IPS-20b (cell line): ENCODE data around the gene TRIM40.
"Not testable (repeated sequence)": the region's sequence is repeated elsewhere in the genome, so short reads cannot be mapped to it uniquely, and the experiment has no call there.

Source experiments
- H3K27ac ChIP-seq: one replicate; pipeline ENCODE4 v1.5.1; 2013; ENCODE audit warnings: low read length
- H3K27me3 ChIP-seq: 2 replicates; pipeline ENCODE4 v1.6.1; 2013; ENCODE audit warnings: mild to moderate bottlenecking, low read length, inconsistent platforms; ENCODE audit not compliant: insufficient read depth
- H3K36me3 ChIP-seq: 2 replicates; pipeline ENCODE4 v1.6.1; 2013; ENCODE audit warnings: low read depth, mild to moderate bottlenecking, inconsistent platforms, low read length, moderate library complexity; ENCODE audit not compliant: insufficient read depth
- H3K4me1 ChIP-seq: 2 replicates; pipeline ENCODE4 v1.6.1; 2013; ENCODE audit warnings: mild to moderate bottlenecking, control low read depth, inconsistent platforms, low read length, moderate library complexity; ENCODE audit not compliant: insufficient read depth
- H3K4me3 ChIP-seq: 2 replicates; pipeline ENCODE4 v1.5.1; 2013; ENCODE audit warnings: mild to moderate bottlenecking, low read length, inconsistent platforms
- H3K9ac ChIP-seq: 2 replicates; pipeline ENCODE4 v1.6.1; 2013; ENCODE audit warnings: low read depth, mild to moderate bottlenecking, inconsistent platforms, low read length, moderate library complexity
- H3K9me3 ChIP-seq: 2 replicates; pipeline ENCODE4 v1.6.1; 2013; ENCODE audit warnings: mild to moderate bottlenecking, low read depth, low read length, inconsistent platforms; ENCODE audit not compliant: insufficient read depth

TRIM40 gene

DNA sequence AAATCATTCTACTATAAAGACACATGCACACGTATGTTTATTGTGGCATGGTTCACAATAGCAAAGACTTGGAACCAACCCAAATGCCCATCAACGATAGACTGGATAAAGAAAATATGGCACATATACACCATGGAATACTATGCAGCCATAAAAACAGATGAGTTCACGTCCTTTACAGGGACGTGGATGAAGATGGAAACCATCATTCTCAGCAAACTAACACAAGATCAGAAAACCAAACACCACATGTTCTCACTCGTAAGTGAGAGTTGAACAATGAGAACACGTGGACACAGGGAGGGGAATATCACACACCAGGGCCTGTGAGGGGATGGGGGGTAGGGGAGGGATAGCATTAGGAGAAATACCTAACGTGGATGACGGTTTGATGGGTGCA is 4.3 kb downstream of the TRIM40 start:
- H3K27me3 ChIP-seq, H3K9ac ChIP-seq, H3K27ac ChIP-seq, H3K4me3 ChIP-seq, H3K36me3 ChIP-seq, H3K4me1 ChIP-seq, H3K9me3 ChIP-seq: not testable (repeated sequence)

DNA sequence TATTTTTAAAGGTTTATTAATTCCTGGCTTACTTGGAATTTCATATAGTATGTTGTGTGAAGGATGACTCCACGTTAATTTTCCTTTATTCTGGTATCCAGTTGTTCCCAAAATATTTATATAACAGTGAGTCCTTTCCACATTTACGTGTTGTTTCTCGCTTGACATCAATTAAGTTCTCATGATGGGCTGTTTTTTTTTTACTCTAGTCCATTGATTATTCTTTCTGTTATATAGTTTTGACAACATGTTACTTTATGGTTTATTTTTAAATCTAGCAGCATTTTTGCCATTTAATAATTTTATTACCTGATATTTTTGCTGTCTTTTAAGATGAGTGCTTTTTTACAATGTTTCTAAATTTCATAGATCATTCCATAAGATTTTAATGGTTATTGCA is 6.7 kb downstream of the TRIM40 start:
- Histone ChIP-seq H3K27ac (no peak overlapping the region), H3K27me3 (no peaks in the 10 kb centered on the region), H3K4me3 (no peak overlapping the region), H3K4me1 (peaks cover 5% of the 10 kb centered on the region; the same call in 1 of the 2 replicates), H3K9ac (no peak overlapping the region), H3K9me3 (no peaks in the 10 kb centered on the region), H3K36me3 (no peaks in the 10 kb centered on the region)

DNA sequence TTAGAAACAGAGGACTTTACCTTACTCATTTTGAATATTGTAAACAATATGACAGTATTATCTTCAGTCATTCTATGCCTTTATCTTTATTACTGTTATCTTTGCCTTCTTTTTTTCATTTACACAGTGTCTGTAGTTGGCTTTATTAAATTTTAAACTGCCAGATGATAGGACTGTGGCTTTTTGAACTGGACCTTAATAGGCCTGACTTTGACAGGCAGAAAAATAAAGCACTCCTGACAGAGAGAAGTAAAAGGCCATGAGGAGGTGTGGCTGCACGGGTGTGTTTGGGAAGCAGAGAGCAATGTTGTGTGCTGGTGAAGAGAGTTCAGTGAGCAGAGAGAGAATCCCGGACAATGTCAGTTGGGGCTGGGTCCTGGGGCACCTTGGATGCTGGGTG is 7.8 kb downstream of the TRIM40 start:
- H3K9ac ChIP-seq, result no peak overlapping the region
- H3K4me1 ChIP-seq, result peaks cover 5% of the 10 kb centered on the region; the same call in 1 of the 2 replicates
- no peak overlapping the region for H3K4me3 ChIP-seq
- no peaks in the 10 kb centered on the region for H3K27me3 ChIP-seq
- no peak overlapping the region for H3K27ac ChIP-seq
- H3K9me3 ChIP-seq, result no peaks in the 10 kb centered on the region
- no peaks in the 10 kb centered on the region for H3K36me3 ChIP-seq

DNA sequence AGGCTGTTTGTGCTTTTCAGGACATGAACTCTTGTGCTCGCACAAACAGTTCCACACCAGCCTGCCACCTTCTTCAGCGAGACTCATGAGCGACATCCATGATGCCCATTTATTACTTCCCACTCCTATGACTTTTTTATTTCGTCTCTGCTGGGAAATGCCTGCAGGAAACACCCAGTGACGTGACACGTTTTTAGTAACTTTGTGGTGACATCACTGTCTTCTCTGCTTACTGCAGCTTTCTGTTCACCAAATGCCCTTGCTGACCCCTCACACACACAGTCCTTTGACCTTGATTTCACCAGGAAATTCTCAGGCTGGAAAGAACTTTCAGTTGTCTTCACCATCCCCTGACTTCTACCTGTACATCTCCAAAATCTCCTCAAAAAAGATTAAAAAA is 8.9 kb downstream of the TRIM40 start:
- Histone ChIP-seq H3K27me3 (no peaks in the 10 kb centered on the region), H3K36me3 (no peaks in the 10 kb centered on the region), H3K4me3 (no peak overlapping the region), H3K9me3 (no peaks in the 10 kb centered on the region), H3K4me1 (peaks cover 5% of the 10 kb centered on the region; the same call in 1 of the 2 replicates), H3K9ac (no peak overlapping the region), H3K27ac (no peak overlapping the region)

DNA sequence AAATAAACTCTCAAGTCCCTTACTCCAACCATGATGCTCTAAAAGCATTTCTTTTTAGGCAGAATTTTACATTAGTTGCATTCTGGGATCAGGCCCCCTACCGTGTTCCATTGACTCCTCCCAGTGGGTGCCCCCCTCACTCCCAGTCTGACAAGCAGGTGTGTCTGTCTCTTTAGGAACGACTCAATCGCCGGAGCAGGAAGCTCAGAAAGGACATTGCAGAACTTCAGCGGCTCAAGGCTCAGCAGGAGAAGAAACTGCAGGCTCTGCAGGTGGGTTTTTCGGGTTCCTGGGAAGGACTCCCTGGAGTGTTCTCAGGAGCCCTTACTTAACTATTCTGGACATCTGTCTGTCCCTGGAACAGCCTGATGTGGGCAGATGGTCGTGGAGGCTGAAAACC is 9.9 kb downstream of the TRIM40 start:
- no peak overlapping the region for H3K27ac ChIP-seq
- H3K4me1 ChIP-seq, result peaks cover 5% of the 10 kb centered on the region; the same call in 1 of the 2 replicates
- H3K9ac ChIP-seq, result no peak overlapping the region
- no peak overlapping the region for H3K4me3 ChIP-seq
- H3K27me3 ChIP-seq, result no peaks in the 10 kb centered on the region
- no peaks in the 10 kb centered on the region for H3K36me3 ChIP-seq
- H3K9me3 ChIP-seq, result no peaks in the 10 kb centered on the region

DNA sequence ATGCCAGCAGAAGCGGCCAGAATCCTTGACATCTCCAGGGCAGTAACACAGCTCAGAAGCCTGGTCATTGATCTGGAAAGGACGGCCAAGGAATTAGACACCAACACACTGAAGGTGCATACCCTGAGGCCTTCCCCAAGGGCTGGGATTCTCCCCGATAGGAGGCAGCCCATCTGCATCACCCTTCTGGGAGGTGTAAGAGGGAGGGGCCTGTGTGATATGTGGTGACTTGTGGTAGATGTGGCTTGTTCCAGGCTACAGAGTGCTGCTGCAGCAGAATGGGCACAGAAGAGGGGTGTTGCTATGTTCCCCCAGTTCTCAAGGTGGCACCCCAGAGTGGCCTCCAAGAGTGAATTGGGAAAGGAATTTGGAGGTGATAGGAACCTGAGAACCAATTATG is 11.2 kb downstream of the TRIM40 start:
- Histone ChIP-seq H3K27me3 (no peaks in the 10 kb centered on the region), H3K9ac (no peak overlapping the region), H3K4me3 (no peak overlapping the region), H3K27ac (no peak overlapping the region), H3K4me1 (peaks cover 5% of the 10 kb centered on the region; the same call in 1 of the 2 replicates), H3K9me3 (no peaks in the 10 kb centered on the region), H3K36me3 (no peaks in the 10 kb centered on the region)

DNA sequence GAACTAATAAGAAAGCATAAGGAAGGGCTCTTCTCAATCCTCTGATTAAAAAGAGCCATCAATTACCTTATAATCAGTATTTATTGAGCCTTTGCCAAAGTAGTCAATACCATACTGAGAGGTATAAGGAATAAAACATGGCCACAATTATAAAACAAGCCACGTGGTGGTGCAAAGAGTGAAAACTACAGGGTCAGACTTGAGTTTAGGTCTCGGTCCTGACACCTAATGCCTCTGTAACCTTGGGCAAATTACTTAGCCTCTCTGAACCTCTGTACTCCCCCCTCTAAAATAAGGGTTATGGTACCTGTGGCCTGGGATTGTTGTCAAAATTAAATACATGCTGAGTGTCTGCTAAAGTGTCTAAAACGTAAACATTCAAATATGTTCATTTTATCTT is 13.3 kb downstream of the TRIM40 start:
- Histone ChIP-seq H3K27ac (no peak overlapping the region), H3K9me3 (no peaks in the 10 kb centered on the region), H3K4me3 (no peak overlapping the region), H3K9ac (no peak overlapping the region), H3K4me1 (peaks cover 5% of the 10 kb centered on the region; the same call in 1 of the 2 replicates), H3K27me3 (no peaks in the 10 kb centered on the region), H3K36me3 (no peaks in the 10 kb centered on the region)

DNA sequence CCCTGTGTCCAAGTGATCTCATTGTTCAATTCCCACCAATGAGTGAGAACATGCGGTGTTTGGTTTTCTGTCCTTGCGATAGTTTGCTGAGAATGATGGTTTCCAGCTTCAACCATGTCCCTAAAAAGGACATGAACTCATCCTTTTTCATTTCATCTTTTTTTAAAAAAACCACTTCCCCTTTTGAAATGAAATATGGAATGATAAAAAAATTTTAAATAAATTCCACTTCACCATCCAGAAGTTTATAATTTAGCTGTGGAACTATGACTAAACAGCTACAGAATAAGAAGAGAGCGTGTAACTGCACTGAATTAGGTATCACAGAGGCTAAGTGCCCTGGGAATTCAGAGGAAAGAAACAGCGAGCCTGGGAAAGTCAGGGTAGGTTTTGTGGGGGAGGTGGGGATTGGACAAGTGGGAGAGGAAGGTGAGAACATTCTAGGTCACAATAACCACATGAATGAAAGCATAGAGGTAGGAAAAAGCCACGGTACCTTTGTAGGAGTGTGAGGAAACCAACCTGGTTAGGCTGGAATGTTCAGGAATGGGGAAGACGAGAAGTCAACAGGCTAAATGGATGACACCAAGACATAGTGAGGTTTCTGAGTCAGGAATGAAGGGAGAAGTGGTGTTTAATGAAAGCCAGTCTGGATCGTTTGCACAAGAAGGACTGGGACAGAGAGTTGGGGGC is 14.1 kb downstream of the TRIM40 start:
- peaks cover 6% of the 10 kb centered on the region; the same call in 1 of the 2 replicates for H3K27me3 ChIP-seq

DNA sequence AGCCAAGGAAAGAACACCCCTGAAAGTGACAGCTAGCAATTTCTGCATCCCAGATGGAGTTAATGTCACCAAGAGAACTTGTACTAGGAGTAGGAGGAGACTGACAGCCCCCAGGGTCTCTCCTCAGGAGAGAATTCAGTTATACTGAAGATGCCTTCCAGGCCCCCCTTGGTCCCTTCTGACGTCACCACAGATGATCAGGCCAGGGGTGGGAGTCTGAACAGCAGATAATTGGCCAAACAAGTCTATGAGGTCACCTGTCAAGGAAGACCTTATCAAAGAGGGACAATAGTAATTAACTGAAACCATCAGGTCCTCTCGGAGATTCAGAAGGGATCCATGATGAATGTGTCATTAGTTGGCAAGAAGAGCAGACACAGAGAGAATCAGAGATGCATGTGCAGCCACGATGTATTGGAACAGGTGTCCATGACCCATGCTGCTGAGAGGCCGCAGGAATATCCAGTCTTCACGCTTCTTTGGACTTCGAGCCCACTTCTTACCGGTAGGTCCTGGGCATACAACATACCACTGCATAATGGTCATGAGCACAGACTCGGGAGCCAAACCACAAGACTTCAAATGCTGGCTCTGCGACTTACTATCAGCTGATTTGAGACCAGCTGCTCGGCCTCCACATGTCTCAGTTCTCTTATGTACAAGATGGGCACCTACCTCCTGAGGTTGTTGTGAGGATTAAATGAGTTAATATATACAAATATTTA is 14.9 kb downstream of the TRIM40 start:
- H3K27ac ChIP-seq, result no peak overlapping the region
- peaks cover 2% of the 10 kb centered on the region; the same call in 1 of the 2 replicates for H3K4me1 ChIP-seq
- H3K4me3 ChIP-seq, result no peak overlapping the region
- peaks cover 6% of the 10 kb centered on the region; the same call in 1 of the 2 replicates for H3K27me3 ChIP-seq
- H3K36me3 ChIP-seq, result no peaks in the 10 kb centered on the region
- H3K9ac ChIP-seq, result no peak overlapping the region
- H3K9me3 ChIP-seq, result no peaks in the 10 kb centered on the region

More for the DNA sequence above, 14.1 kb downstream of the TRIM40 start:
- Histone ChIP-seq H3K9me3 (no peaks in the 10 kb centered on the region), H3K9ac (no peak overlapping the region), H3K4me1 (peaks cover 5% of the 10 kb centered on the region; the same call in 1 of the 2 replicates), H3K36me3 (no peaks in the 10 kb centered on the region), H3K27ac (no peak overlapping the region), H3K4me3 (no peak overlapping the region)

DNA sequence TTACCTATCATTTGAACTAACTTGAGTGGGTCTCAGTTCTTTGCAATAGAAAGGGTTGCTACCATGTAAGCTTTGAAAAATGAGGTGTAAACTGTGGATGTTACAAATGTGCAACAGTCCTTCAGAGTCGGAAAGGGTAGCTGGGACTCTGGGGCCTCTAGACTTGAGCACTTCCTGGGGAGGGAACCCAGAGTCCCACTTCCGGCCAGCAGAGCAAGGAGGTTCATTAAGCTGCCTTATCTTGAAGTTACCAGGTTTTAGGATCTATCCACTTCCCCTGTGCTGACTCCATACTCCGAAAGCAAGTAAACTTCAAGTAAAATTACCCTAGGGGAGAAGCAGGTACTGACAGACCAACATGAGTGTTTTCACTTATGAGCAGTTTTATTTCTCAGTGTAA is 15.6 kb downstream of the TRIM40 start:
- Histone ChIP-seq H3K27ac (no peak overlapping the region), H3K9me3 (no peaks in the 10 kb centered on the region), H3K36me3 (no peaks in the 10 kb centered on the region), H3K4me1 (no peaks in the 10 kb centered on the region), H3K27me3 (peaks cover 6% of the 10 kb centered on the region; the same call in 1 of the 2 replicates), H3K4me3 (no peak overlapping the region), H3K9ac (no peak overlapping the region)

DNA sequence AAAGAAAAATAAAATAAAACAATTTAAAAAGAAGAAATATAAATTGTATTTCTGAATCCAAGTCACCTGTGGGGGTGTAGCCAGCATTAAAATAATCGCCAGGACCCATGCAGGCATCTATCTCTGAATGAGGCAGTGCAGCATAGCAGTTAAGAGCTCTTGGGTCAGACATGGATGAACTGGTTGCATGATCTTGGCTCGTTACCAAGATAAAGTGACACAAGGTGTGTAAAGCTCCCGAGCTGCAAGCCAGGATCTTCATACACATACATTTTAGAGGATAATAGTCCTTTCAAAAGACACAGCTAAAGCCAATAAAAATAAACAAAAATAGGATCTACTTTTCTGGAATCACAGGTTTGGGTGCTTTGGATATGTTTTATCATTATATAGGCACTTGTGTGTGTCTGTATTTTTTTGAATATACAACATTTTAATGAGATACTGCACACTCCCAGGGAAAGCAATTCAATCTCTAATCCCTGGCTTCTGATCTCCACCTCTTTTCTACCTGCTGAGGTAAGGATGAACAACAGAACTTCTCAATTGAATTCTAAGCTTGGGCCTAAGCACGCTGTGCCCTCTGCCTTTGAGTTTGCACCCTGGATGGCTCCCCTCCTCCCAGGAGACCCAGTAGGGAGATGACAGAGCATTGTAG is 16.2 kb downstream of the TRIM40 start:
- no peak overlapping the region for H3K4me3 ChIP-seq
- H3K27ac ChIP-seq, result no peak overlapping the region
- no peaks in the 10 kb centered on the region for H3K4me1 ChIP-seq
- H3K9ac ChIP-seq, result no peak overlapping the region
- H3K36me3 ChIP-seq, result no peaks in the 10 kb centered on the region
- peaks cover 6% of the 10 kb centered on the region; the same call in 1 of the 2 replicates for H3K27me3 ChIP-seq
- no peaks in the 10 kb centered on the region for H3K9me3 ChIP-seq
